Small intestine (tissue), 7 donors: ENCODE measurements around the gene AGA. TPM values are rescaled to one million over a fixed set of nuclear protein-coding genes. Genes with fewer than 3 reads are reported as not detected.

Experiments used
- DNase-seq, 2 donors: peaks; one replicate each; pipeline versions ENCODE4 v3.0.0 to v3.0.0-alpha.2; 2013
- FAIRE-seq: peaks from 2 replicates; lab custom pipeline; 2012; peaks lifted over from hg19 to GRCh38; lab: Jason Lieb, UNC
- H3K27ac ChIP-seq, 3 donors: one replicate each; pipeline ENCODE4 v1.5.1; 2013; ENCODE audit warnings: low read length in 2 of 3, mild to moderate bottlenecking in 2 of 3, control low read depth in 1 of 3, inconsistent platforms in 1 of 3, low read depth in 1 of 3, moderate library complexity in 1 of 3
- H3K27me3 ChIP-seq, 3 donors: one replicate each; pipeline ENCODE4 v1.6.1; 2013; ENCODE audit warnings: low read length in 3 of 3, inconsistent platforms in 1 of 3; ENCODE audit not compliant: control insufficient read depth in 3 of 3, insufficient read depth in 3 of 3
- H3K36me3 ChIP-seq, 3 donors: one replicate each; pipeline ENCODE4 v1.6.1; 2013; ENCODE audit warnings: low read length in 3 of 3, inconsistent platforms in 1 of 3, low read depth in 1 of 3, mild to moderate bottlenecking in 1 of 3, moderate library complexity in 1 of 3; ENCODE audit not compliant: control insufficient read depth in 3 of 3, insufficient read depth in 2 of 3
- H3K4me1 ChIP-seq, 3 donors: one replicate each; pipeline ENCODE4 v1.6.1; 2013; ENCODE audit warnings: low read length in 2 of 3, inconsistent platforms in 1 of 3, low read depth in 1 of 3, mild to moderate bottlenecking in 1 of 3, moderate library complexity in 1 of 3; ENCODE audit not compliant: control insufficient read depth in 3 of 3, insufficient read depth in 2 of 3
- H3K4me3 ChIP-seq, 3 donors: one replicate each; pipeline ENCODE4 v1.5.1; 2013; ENCODE audit warnings: low read length in 3 of 3, control low read depth in 1 of 3, inconsistent platforms in 1 of 3, low read depth in 1 of 3, mild to moderate bottlenecking in 1 of 3, moderate library complexity in 1 of 3
- H3K9me3 ChIP-seq, 2 donors: one replicate each; pipeline ENCODE4 v1.6.1; 2013; ENCODE audit warnings: low read depth in 1 of 2, low read length in 1 of 2; ENCODE audit not compliant: control insufficient read depth in 2 of 2, insufficient read depth in 1 of 2
- WGBS, 3 donors: extraction: QIAGEN DNeasy Blood & Tissue Kit; methylation state at CpG; one replicate each; pipeline ENCODE4 v1.1.7; 2013; 5-methylcytosine and 5-hydroxymethylcytosine counted together
- polyA plus RNA-seq, 4 donors: library from polyadenylated mRNA; stranded (reverse) in 3 of 4; unstranded in 1 of 4; fragments of 200-250 nt in 3 of 4; fragments of 120-200 nt in 1 of 4; gene quantifications; one replicate each; pipeline versions ENCODE4 v1.2.1 to v1.2.3, GENCODE V29; 2013
- donor health status: healthy with polysubstance abuse.
- donor health status: control.
- donor health status: control.
- donor health status: Bipolar disorder and iron deficiency.
- donor health status: healthy.

The AGA gene
- polyA plus RNA-seq, 4 donors = 6.0 to 32.2 (median 8.7) TPM

DNA sequence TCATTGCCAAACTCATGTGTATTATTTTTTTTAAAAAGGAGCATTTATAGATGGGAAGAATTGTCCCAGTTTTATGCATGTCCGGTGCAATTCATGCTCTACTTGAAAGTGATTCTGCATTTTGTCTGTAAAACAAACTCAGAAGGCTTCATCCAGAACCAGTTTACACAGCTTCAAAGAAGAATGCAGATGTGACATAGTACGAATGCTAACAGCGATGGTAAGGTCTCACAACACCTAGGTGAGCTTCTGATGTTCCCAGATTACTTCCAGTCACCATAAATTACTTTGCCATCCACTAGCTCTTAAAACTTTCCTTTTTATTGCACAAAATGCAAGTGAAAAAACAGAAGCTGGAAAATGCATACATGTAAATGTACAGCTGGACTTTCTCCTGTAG, 41.5 kb upstream of the AGA start:
- H3K4me3 ChIP-seq = no peak overlapping the region
- FAIRE-seq = no peak

DNA sequence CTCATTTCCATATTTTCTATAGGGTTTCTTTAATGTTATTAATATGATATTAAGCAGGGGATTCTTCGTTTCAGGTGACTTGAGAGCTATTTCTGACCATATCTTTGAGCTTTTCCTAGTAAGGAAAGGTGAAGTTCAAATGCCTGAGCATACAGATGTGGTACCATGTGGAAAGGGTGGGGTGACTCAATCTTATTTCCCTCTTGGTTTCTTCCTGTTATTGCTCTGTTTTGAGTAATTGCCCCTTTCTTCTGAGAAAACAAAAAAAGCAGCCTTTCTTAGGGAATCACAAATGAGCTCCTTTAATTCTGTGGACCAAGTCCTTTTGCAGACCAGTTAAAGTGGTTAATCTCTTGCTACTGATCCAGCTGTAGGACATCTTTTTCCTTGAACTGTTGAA, 41.0 kb upstream of the AGA start:
- Histone ChIP-seq H3K36me3 (no peaks in the 10 kb centered on the region), H3K9me3 (no peaks in the 10 kb centered on the region), H3K4me1 (no peaks in the 10 kb centered on the region), H3K27me3 (no peaks in the 10 kb centered on the region), H3K27ac (no peak overlapping the region), H3K4me3 (no peak overlapping the region)
- no peak for FAIRE-seq
- no peak for DNase-seq
- 72 to 92% (median 81%) methylated on average over 1 of the region's 1 CpG for WGBS, 3 donors

More for the DNA sequence above, 41.5 kb upstream of the AGA start:
- H3K27me3 ChIP-seq = no peaks in the 10 kb centered on the region
- H3K36me3 ChIP-seq = no peaks in the 10 kb centered on the region
- H3K27ac ChIP-seq = no peak overlapping the region
- H3K4me1 ChIP-seq = no peaks in the 10 kb centered on the region
- no peaks in the 10 kb centered on the region for H3K9me3 ChIP-seq
- WGBS, 3 donors = 86 to 93% (median 87%) methylated on average over 3 of the region's 3 CpGs
- DNase-seq = no peak

DNA sequence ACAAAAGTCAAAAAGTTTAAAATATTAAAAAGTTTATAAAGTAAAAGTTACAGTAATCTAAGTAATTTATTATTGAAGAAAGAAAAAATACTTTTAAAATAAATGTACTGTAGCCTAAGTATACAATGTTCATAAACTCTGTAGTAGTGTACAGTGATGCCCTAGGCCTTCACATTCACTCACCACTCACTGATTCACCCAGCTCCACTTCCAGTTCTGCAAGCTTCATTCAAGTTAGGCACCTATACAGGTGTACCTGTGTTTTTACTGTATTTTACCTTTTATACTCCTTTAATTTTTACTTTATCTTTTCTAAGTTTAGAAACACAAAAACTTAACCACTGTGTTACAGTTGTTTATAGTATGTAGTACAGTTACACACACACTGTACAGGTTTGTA, 40.1 kb upstream of the AGA start:
- no peaks in the 10 kb centered on the region for H3K27me3 ChIP-seq
- no peaks in the 10 kb centered on the region for H3K4me1 ChIP-seq
- H3K36me3 ChIP-seq = no peaks in the 10 kb centered on the region
- H3K27ac ChIP-seq = no peak overlapping the region
- no peak overlapping the region for H3K4me3 ChIP-seq
- FAIRE-seq (peak; percentile 15), DNase-seq (no peak)
- no peaks in the 10 kb centered on the region for H3K9me3 ChIP-seq

DNA sequence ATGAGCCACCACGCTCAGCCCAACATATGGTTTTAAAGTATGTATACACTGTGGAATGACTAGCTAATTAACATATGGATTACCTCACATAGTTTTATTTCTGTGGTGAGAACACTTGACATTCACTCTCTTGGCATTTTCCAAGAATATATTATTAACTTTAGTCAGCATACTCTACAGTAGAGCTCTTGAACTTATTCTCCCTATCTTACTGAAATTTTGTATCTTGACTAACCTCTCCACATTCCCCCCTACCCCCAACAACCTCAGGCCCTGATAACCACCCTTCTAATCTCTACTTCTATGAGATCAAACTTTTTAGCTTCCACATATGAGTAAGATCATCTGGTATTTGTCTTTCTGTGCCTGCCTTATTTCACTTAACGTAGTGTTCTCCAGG, 38.6 kb upstream of the AGA start:
- FAIRE-seq = no peak
- H3K27me3 ChIP-seq = no peaks in the 10 kb centered on the region
- no peak overlapping the region for H3K27ac ChIP-seq
- H3K4me1 ChIP-seq = no peaks in the 10 kb centered on the region
- no peaks in the 10 kb centered on the region for H3K9me3 ChIP-seq
- no peak overlapping the region for H3K4me3 ChIP-seq
- DNase-seq = no peak
- 89 to 92% (median 90%) methylated on average over 2 of the region's 2 CpGs for WGBS, 3 donors
- no peaks in the 10 kb centered on the region for H3K36me3 ChIP-seq

DNA sequence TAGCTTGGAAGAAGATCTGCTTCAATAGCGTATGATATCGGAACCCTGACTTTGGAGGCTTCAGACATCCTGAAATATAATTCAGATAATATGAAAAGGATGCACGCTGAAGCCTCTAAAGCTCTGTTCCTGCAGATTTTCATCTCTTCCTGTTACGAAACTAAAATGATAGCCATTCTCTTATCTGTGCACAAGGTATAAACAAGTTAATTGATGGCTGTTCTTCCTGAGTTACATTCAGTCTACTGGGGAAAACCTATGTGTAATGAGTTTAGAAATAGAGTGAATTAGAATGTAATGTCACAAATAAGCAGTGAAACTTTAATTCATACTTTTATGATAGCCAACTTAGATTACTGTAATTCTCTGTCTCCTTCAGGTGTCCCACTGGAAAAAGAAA, 36.8 kb upstream of the AGA start:
- no peaks in the 10 kb centered on the region for H3K36me3 ChIP-seq
- H3K27ac ChIP-seq = no peak overlapping the region
- H3K4me3 ChIP-seq = no peak overlapping the region
- no peaks in the 10 kb centered on the region for H3K4me1 ChIP-seq
- H3K27me3 ChIP-seq = no peaks in the 10 kb centered on the region
- FAIRE-seq (no peak), DNase-seq (no peak)
- no peaks in the 10 kb centered on the region for H3K9me3 ChIP-seq
- 71 to 81% (median 77%) methylated on average over 4 of the region's 4 CpGs for WGBS, 3 donors

DNA sequence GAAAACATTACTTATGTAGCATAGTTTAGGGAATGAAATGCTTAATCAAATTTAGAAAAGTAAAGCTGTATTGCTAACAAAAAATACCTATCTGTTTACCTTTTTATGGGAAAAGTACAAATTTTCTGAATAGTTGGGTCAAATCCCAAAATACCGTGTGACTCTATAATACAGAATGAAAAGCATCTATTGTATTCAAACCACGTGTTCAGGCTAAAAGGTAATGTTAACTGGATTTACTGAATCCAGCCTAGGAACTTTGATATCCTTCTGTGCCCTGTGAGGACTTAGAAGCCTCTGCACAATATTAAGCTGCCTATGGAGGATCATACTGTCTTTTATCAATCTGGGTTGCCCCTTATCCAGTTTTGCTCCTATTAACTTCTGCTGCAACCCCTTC, 36.3 kb upstream of the AGA start:
- Histone ChIP-seq H3K9me3 (no peaks in the 10 kb centered on the region), H3K4me1 (no peaks in the 10 kb centered on the region), H3K27ac (no peak overlapping the region), H3K4me3 (no peak overlapping the region), H3K27me3 (no peaks in the 10 kb centered on the region), H3K36me3 (no peaks in the 10 kb centered on the region)
- DNase-seq = no peak
- FAIRE-seq = no peak
- WGBS, 3 donors = 43 to 58% (median 53%) methylated on average over 2 of the region's 2 CpGs

DNA sequence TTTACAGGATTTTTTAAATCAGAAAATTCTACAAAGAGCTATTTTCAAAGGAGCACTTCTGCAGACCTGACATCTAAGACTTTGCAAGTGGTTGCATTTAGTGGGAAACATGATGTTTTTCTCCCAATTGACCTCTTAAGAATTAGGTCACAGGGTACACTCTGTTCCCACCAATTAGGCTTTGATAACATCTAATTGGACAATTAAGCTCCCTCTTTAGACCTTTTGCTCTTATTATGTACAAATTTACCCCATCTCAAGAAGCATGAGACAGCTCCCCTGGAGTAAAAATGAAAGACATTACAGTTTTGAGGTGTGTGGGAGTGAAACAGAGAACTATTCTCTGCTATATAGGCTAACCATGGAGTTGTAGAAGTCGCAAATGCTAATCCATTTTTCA, 31.8 kb upstream of the AGA start:
- FAIRE-seq (no peak), DNase-seq (no peak)
- no peaks in the 10 kb centered on the region for H3K27me3 ChIP-seq
- H3K4me3 ChIP-seq = no peak overlapping the region
- H3K9me3 ChIP-seq = no peaks in the 10 kb centered on the region
- H3K36me3 ChIP-seq = no peaks in the 10 kb centered on the region
- no peak overlapping the region for H3K27ac ChIP-seq
- 83 to 100% (median 88%) methylated on average over 1 of the region's 1 CpG for WGBS, 3 donors
- H3K4me1 ChIP-seq = no peaks in the 10 kb centered on the region

DNA sequence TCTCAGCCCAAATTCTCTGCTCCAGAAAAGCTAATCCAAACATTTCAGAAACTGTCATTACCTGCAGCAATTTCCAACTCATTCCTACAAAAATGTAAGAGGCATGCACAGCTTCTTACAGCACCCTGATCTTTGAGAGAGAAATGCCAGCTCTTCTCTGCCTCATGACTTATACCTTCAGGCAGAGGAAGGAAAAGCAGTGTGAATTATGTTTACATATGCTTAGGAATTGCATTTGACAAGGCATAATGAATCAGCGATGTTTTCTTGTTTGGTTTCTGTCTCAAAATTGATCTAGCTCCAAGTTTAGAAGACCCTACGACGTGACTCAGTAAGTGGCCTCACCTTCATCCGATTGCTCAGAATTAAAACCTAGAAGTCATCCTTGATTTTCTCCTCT, 21.8 kb upstream of the AGA start:
- no peaks in the 10 kb centered on the region for H3K27me3 ChIP-seq
- DNase-seq = no peak
- H3K4me1 ChIP-seq = no peaks in the 10 kb centered on the region
- H3K27ac ChIP-seq = no peak overlapping the region
- H3K36me3 ChIP-seq = no peaks in the 10 kb centered on the region
- no peak overlapping the region for H3K4me3 ChIP-seq
- WGBS, 3 donors = 89 to 91% (median 91%) methylated on average over 4 of the region's 4 CpGs
- no peak for FAIRE-seq
- H3K9me3 ChIP-seq = no peaks in the 10 kb centered on the region

DNA sequence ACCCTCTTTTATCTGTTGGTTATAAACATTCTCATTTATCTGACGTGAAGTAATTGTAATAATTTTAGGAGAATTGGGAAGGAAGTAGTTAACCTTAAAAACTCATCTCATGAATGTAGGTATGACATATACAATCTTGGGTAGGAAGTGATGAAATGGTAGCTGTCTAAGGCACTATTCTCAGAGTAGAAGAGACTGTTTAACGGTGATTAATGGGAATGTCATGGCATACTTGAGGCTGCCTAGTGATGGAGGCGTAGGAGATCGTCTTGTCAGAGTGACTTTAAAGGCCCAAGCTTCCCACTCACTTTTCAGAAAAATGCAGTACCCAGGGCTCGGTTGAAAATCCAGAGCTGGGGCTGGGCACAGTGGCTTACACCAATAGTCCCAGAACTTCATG, 19.4 kb upstream of the AGA start:
- 82 to 89% (median 87%) methylated on average over 5 of the region's 5 CpGs for WGBS, 3 donors
- no peak overlapping the region for H3K27ac ChIP-seq

More for the DNA sequence above, 19.4 kb upstream of the AGA start:
- DNase-seq = no peak
- H3K9me3 ChIP-seq = no peaks in the 10 kb centered on the region
- no peak overlapping the region for H3K4me3 ChIP-seq
- no peak for FAIRE-seq
- H3K27me3 ChIP-seq = no peaks in the 10 kb centered on the region
- H3K36me3 ChIP-seq = no peaks in the 10 kb centered on the region
- no peaks in the 10 kb centered on the region for H3K4me1 ChIP-seq
